NB4 (cell line): ENCODE results near the gene MAGIX.

Experiments used
- DNase-seq: peaks from one replicate; pipeline ENCODE4 v3.0.0; 2010; ENCODE audit warnings: low read depth
- H3K4me3 ChIP-seq: one replicate; pipeline ENCODE4 v1.5.1; 2011; ENCODE audit warnings: mild to moderate bottlenecking, low read depth, low read length, moderate library complexity
- CTCF ChIP-seq: IDR thresholded peaks from one replicate; pipeline ENCODE4 v1.5.1; 2012; ENCODE audit warnings: low read depth, low read length
- MAX ChIP-seq: IDR thresholded peaks from 2 replicates; pipeline ENCODE4 v1.6.1; 2011; ENCODE audit warnings: low read depth, low read length
- MYC ChIP-seq: IDR thresholded peaks from 2 replicates; pipeline ENCODE4 v1.6.1; 2011; ENCODE audit warnings: low read depth, low read length
- POLR2A ChIP-seq: IDR thresholded peaks from 2 replicates; pipeline ENCODE4 v1.6.1; 2011; ENCODE audit warnings: mild to moderate bottlenecking; ENCODE audit not compliant: insufficient read length; ENCODE audit errors: extremely low read depth

The MAGIX gene

GRCh38 chrX:49174723-49175122 is 12.2 kb downstream of the MAGIX start:
- TF ChIP-seq MYC: no peak
- no peak for TF ChIP-seq MAX
- TF ChIP-seq CTCF: no peak
- TF ChIP-seq POLR2A: no peak
- peak; percentile 43 for DNase-seq
- no peak overlapping the region for H3K4me3 ChIP-seq

- no peak overlapping the region for H3K4me3 ChIP-seq
- no peak for TF ChIP-seq MYC
- TF ChIP-seq MAX: no peak
- TF ChIP-seq CTCF: no peak
- no peak for TF ChIP-seq POLR2A
- DNase-seq: peak; percentile 80
Measured at GRCh38 chrX:49175435-49176274, 13.1 kb downstream of the MAGIX start.

GRCh38 chrX:49176421-49177326 is 14.1 kb downstream of the MAGIX start:
- no peak overlapping the region for H3K4me3 ChIP-seq
- TF ChIP-seq POLR2A (no peak), MYC (no peak), CTCF (no peak), MAX (no peak)
- DNase-seq: peak; percentile 67

GRCh38 chrX:49177338-49177833 is 14.8 kb downstream of the MAGIX start:
- H3K4me3 ChIP-seq: no peak overlapping the region
- DNase-seq: peak; percentile 65
- TF ChIP-seq MYC (0 out of 2 replicates have a peak, but pooled peaks have one; percentile 31), CTCF (peak; percentile 30), POLR2A (no peak), MAX (peak; percentile 67)

- no peak for DNase-seq
- H3K4me3 ChIP-seq: no peak overlapping the region
- TF ChIP-seq POLR2A (no peak), MYC (no peak), CTCF (no peak), MAX (no peak)
Measured at GRCh38 chrX:49177873-49178480, 15.4 kb downstream of the MAGIX start.
